Left kidney (tissue), 2 donors: ENCODE results near the gene MAN1B1. TPM values are rescaled to one million over a fixed set of nuclear protein-coding genes. Genes with fewer than 3 reads are reported as not detected.

Source experiments
- DNase-seq: peaks from one replicate; pipeline ENCODE4 v3.0.0-alpha.2; 2013
- polyA plus RNA-seq: library from polyadenylated mRNA; unstranded; fragments of 120-200 nt; gene quantifications from one replicate; pipeline ENCODE4 v1.2.1, GENCODE V29; 2013; ENCODE audit not compliant: insufficient read length

Gene MAN1B1
- polyA plus RNA-seq, 1 donor: 61.4 TPM

DNA sequence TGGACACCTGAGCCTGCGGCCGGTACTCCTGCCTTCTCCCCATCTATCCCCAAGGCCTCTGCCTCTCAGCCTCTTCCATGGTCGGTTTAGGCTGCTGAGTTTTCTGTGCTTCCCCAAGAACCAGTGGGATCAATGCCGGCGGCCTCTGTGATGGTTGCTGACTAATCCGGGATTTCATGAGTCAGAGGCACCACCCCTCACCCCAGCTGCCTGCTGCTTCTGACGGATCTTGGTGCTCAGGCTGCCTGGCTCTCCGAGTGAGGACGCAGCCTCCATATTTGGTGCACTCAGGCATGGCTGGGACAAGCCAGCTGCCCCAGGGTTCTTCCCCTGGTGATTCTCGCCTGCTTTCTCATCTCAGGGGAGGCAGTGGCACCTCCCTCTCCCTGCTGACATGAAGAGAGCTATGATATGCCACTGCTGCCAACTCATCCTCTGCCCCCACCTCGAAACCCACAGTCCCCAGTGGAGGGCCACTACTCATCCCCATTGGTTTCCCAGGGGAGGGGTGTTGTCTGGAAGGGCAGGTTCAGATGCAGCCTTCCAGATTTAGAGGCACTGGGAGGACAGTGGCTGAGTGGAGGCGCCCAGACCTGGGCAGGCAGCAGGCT lies 3.3 kb upstream of the MAN1B1 start:
- DNase-seq: no peak

DNA sequence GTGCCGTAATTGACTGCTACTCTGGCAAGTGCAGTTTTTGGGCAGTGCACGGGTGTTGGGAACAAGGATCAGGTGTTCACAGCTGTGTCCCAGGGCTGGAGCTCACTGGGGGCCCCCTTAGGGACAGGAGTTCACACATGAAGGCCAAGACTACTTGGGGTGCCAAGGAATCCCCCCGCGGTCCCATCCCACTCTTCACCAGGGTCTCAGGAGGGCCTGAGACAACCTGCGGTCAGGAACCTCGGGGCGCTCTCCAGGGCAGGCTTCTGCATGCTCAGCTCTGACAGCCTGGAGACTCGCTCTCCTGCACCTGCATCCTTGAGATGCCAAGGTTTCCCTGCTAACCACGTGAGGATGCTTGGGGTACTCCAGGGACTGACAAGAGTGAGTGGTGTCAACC lies 2.3 kb upstream of the MAN1B1 start:
- DNase-seq: no peak

- no peak for DNase-seq
Observed at GRCh38 chr9:137085920-137086530, 760 bp upstream of the MAN1B1 start.

DNA sequence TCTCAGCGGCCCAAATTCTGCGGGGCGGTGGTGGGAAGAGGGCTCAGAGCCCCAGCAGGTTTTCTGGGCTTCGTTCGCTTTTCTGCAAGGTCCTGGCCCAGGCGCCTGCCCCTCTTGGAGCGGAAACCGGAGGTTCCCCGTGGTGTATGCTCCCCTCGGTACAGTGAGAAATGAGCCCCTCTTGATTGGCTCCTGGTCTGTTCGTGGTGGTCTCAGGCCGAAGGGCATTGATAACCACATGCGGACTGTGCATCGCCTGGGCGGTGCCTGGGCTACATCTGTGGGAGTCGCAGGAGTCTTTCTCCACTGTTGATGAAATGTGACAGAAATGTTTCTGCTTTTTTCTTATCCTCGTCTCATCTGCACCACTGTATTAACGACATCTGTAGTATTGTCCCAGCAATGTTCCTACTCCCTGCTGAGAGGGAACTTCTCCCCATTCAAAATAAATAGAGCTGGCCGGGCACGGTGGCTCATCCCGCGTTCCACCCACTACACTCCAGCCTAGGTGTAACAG lies 682 bp downstream of the MAN1B1 start:
- DNase-seq: no peak

DNA sequence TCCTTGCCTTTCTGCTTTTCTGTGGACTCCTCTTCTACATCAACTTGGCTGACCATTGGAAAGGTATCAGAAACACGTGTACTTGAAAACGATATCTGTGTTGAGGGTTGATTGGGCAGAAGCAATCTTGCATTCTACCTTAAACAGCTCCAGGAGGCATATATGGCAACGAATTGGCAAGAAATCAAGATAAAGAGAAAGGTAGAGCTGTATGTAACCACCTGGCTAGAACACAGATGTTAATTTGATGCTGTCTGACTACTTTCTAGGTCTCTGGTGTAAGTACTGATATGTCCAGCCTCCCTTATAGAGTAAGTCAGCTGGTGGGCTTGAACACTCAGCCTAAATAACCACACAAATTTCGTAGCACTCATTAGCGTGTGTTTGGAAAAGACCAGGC lies 1.3 kb downstream of the MAN1B1 start:
- DNase-seq: no peak

DNA sequence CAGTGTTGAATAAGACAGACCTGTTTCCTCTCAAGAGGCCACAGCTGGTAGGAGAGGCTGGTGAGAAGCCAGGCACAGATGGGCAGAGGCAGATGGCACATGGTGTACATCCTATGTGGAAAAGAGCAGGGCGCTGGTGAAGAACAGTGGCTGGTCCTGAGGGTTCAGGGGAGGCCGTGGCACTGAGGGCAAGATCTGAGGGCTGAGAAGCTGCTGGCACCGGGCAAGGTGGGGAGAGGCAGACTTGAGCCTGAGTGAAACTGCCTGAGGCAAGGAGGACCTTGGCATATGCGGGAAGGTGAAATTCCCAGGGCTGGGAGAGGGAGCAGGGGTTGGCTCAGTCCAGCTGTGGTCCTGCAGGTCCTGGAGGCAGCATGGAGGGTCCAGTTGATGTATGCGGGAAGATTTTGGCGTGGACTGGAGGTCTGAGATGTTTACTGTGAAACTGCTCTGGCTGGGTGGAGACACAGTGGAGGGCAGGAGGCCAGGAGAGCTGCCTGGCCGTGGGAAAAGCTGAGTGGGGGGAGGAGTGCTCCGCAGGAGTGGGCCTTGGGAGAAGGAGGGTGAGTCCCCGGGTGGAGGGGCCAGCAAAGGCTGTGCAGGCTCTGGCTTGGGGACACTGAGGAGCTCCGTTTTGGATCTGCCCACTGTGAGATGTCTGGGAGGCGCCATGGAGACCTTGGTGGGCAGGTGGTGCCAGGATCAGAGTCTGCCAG lies 2.6 kb downstream of the MAN1B1 start:
- DNase-seq: no peak

GRCh38 chr9:137095664-137096517 lies 9.1 kb downstream of the MAN1B1 start:
- DNase-seq: no peak

- DNase-seq: no peak
Observed at GRCh38 chr9:137096785-137097546, 10.2 kb downstream of the MAN1B1 start.

- no peak for DNase-seq
Observed at GRCh38 chr9:137097761-137098462, 11.1 kb downstream of the MAN1B1 start.

DNA sequence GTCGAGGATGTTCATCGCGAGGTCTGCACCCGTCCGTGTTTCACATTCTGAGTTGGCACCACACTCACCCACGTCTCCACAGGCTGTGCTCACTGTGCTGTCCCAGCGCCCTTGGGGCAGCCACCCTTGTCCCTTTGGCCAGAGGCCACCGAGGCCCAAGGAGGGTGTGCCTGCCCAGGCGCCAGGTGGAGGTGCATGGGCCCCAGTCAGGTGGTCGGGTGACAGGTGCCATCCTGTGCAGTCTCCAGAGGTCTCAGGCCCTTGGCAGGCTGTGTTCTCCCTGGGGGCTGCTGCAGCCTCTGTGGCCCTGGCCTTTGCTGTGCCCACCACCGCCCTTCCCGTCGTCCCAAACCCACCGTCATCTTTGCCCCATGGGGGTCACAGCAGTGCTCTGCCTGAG lies 12.4 kb downstream of the MAN1B1 start:
- DNase-seq: no peak

DNA sequence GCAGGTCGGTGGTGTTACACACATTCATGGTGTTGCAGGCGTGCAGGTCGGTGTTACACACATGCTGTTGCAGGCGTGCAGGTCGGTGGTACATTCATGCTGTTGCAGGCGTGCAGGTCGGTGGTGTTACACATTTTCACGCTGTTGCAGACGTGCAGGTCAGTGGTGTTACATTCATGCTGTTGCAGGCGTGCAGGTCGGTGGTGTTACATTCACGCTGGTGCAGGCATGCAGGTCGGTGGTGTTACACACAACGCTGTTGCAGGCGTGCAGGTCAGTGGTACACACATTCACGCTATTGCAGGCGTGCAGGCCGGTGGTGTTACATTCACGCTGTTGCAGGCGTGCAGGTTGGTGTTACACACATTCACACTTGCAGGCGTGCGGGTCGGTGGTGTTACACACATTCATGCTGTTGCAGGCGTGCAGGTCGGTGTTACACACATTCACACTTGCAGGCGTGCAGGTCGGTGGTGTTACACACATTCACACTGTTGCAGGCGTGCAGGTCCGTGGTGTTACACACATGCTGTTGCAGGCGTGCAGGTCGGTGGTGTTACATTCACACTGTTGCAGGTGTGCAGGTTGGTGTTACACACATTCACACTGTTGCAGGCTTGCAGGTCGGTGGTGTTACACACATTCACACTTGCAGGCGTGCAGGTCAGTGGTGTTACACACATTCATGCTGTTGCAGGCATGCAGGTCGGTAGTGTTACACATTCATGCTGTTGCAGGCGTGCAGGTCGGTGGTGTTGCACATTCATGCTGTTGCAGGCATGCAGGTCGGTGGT lies 16.6 kb downstream of the MAN1B1 start:
- no peak for DNase-seq

DNA sequence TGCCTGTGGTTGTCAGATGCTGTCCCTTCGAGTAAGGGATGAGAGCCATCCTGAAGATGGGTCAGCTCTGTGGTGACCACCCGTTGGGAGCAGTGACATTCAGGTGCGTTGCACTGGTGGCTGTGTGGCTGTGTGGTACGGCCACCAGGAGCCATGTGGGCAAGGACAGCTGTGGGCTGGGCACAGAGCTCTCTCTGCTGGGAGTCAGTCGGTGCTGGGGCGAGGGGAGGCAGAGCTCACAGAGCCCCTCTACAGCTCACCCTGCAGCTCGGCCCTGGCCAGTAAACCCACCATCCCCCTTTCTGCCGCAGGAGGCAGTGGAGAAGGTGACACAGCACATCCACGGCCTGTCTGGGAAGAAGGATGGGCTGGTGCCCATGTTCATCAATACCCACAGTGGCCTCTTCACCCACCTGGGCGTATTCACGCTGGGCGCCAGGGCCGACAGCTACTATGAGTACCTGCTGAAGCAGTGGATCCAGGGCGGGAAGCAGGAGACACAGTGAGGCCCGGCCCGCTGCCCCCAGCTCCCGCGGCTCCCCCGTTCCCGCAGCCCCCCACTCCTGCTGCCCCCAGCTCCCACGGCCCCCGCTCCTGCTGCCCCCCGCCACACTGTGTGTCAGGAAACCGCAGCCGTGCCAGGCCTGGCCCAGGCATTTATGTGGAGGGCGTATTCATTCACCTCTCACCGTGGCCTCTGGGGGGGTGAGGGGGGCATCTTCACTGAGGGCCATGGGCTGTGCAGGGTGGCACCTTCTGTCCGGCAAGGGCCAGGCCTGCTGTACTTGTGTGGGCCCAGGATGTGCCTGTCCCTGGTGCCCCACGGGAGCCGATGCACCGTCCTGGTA lies 19.3 kb downstream of the MAN1B1 start:
- no peak for DNase-seq

DNA sequence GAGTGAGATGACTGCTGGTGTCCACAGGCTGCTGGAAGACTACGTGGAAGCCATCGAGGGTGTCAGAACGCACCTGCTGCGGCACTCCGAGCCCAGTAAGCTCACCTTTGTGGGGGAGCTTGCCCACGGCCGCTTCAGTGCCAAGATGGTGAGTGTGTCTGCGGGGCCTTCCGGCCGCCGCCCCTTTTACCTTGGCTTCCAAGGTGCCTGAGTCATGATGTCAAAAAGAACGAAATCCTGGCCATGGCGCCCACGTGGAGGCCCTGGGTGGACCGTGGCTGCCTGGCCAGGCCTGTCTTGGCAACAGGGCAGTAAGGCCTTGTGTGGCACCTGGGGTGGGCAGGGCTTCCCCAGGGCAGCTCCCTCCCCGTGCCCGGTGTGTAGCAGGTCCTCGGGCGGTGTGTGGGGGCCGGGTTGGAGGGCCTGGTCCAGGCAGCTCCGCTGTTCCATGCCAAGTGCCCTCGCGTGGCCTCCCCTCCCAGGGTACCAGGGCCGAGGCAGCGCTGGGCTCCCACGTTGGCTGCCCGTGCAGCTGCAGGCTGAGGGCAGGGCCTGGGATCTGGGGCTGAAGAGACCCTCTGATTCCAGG lies 20.0 kb downstream of the MAN1B1 start:
- no peak for DNase-seq

DNA sequence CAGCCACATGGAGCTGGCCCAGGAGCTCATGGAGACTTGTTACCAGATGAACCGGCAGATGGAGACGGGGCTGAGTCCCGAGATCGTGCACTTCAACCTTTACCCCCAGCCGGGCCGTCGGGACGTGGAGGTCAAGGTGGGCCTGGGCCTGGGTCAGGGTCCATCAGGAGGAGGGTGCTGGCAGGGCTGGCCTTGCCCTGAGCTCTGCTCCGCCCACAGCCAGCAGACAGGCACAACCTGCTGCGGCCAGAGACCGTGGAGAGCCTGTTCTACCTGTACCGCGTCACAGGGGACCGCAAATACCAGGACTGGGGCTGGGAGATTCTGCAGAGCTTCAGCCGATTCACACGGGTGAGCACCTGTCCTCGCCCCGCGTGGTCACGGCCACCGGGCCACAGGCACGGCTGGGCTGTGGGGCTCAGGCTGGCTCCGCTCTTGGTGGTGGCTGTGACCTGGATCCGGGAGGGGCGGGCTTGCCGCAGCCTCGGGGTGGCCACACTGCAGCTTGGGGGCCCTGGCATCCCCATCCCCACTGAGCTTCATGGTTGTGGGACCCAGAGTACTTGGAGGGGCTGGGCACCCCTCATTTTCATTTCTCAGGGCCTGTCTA lies 20.6 kb downstream of the MAN1B1 start:
- no peak for DNase-seq

DNA sequence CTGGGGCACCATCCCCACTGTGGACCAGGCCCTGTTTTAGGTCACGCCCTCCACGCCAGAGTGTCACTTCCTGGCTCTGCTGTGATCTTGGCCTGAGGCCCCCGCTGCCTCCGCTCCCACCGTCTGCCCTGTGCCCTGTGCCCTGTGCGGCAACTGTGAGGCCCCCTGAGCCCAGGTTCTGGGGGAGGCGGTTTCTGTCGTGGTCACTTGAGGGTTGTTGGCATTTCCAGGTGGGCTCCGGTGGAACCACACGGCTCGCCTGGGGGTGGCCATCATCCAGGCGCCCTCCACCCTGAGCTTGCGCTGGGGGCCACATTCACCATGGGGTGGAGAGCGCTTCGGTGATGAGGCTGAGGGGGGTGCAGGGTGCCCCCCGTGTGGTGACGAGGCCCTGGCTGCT lies 21.2 kb downstream of the MAN1B1 start:
- DNase-seq: no peak

DNA sequence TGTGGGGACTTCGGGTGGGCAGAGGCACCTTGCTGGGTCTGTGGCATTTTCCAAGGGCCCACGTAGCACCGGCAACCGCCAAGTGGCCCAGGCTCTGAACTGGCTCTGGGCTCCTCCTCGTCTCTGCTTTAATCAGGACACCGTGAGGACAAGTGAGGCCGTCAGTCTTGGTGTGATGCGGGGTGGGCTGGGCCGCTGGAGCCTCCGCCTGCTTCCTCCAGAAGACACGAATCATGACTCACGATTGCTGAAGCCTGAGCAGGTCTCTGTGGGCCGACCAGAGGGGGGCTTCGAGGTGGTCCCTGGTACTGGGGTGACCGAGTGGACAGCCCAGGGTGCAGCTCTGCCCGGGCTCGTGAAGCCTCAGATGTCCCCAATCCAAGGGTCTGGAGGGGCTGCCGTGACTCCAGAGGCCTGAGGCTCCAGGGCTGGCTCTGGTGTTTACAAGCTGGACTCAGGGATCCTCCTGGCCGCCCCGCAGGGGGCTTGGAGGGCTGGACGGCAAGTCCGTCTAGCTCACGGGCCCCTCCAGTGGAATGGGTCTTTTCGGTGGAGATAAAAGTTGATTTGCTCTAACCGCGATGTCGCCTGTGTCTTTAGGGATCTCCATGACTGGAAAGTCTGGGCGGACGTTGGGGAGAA lies 21.9 kb downstream of the MAN1B1 start:
- DNase-seq: no peak

GRCh38 chr9:137109250-137110146 lies 22.7 kb downstream of the MAN1B1 start:
- no peak for DNase-seq
